Thyroid gland (tissue), 4 donors: Measurements from ENCODE around the gene MBD1.

Experiments
- CTCF ChIP-seq, 6 experiments: fragments of 200-600 bp in 3 of 6; fragments of 450-650 bp in 3 of 6; sonication (generic) in 3 of 6; IDR thresholded peaks; one replicate each; pipeline ENCODE4 v1.5.1; 2016 to 2019; ENCODE audit warnings: antibody characterized with exemption in 6 of 6, mild to moderate bottlenecking in 2 of 6, inconsistent platforms in 1 of 6, moderate library complexity in 1 of 6
- POLR2A ChIP-seq, 2 donors: fragments of 450-650 bp; IDR thresholded peaks; one replicate each; pipeline ENCODE4 v1.6.1; 2017; ENCODE audit warnings: antibody characterized with exemption in 2 of 2, mild to moderate bottlenecking in 2 of 2, moderate library complexity in 1 of 2

DNA sequence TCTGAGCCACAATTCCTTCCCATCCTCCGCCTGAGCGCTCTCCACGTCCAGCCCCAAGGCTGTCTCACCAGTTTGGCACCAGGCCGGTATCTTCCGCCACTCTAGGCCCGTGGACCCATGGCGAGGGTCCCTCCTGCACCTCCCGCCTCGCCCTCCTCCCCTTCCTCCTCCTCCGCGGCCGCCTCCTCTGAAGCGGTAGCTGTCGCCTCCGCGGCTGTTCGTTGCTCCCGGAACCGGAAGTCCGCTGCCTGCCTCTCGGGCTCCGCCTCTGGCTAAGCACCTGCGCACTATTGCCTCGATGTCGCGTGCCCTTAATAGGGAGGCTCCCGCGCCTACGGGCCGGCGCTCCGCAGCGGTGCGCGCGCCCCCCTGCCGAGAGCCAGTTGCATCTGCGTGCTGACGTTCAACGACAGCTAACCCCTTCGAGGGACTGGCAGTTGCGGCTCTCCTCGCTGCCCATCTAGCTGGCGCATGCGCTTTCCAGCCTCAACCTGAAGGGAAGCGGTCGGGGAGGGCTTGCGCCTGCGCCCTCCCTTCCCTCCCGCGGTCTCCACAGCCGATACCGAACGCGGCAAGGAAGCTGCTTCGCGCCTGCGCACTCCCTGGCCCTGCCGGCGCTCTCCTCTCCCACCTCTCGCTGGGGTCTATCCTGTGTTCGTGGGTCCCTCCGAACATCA lies at the start of gene MBD1:
- TF ChIP-seq CTCF (IDR thresholded peaks at IDR 0.05) (peak in 3 of 6 experiments; percentile 12 to 29 (median 19)), POLR2A (IDR thresholded peaks at IDR 0.05) (peak; percentile 52 to 87)
